ENCODE results near the gene LAMTOR1.

DNA sequence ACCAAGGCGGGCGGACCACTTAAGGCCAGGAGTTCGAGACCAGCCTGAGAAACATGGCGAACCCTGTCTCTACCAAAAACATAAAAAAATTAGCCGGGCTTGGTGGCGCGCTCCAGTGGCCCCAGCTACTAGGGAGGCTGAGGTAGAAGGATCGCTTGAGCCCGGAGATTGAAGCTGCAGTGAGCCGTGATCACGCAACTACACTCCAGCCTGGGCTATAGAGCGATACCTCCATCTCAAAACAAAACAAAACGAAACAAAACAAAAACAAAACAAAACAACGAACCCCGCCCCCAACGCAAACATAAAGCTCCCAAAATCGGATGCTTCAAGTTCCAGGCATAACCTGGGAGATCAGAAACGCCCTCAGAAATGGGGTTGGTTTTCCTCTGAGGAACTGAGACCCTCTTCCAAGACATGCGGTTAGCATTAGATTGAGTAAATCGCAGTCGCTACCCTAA lies 21.9 kb downstream of the LAMTOR1 start:
- no peak for TF ChIP-seq POLR2A (IDR thresholded peaks at IDR 0.05; ENCODE audit: low read depth, low read length)
- TF ChIP-seq POLR2AphosphoS5 (IDR thresholded peaks at IDR 0.05; ENCODE audit: low read depth, low read length): no peak
